GM12801 (cell line): ENCODE data around the gene ADARB2.

Source experiments
- TF ChIP-seq, protein P1 (sequence below): IDR thresholded peaks from one replicate; pipeline ENCODE4 v1.5.1; 2011; ENCODE audit warnings: control low read depth; ENCODE audit not compliant: insufficient read length; ENCODE audit errors: extremely low read depth

Gene ADARB2

DNA sequence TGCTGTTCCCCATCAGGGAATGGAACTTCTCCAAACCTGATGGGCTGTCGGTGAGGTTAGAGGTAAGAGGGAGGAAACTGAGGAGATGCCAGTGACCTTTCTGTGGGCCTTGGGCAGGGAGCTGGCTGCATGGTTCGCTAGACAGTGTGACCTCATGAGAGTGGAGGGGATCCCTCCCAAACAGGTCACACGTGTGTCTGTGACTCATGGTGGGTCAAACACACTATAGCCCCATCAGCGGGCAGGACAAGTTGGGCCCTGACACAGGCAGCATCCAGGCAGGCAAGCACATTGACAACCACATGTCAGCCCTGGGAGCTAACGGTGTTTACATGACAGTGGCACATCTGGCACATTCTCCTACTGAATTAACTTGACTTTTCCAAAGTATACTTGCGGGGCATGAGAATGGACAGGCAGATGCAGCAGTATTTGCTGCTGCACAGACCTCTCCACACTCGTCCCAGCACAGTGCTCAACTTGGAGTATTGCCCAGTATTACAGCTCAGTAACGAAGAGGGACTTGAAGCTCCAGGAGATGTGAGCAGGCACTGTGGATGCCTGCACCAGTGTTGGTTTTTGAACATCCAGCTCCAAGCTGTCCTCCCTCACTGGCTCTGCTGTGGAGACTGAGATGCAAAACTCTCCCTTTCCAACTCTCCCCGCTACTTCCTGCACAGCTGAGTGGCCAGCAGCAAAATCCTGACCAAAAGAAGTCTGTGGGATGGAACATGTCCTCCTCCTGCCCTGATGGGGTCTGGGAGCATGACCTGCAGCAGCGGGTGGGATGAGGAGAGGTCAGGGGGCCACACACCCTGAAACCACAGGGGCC, 481.5 kb downstream of the ADARB2 start:
- TF ChIP-seq, protein P1, sequence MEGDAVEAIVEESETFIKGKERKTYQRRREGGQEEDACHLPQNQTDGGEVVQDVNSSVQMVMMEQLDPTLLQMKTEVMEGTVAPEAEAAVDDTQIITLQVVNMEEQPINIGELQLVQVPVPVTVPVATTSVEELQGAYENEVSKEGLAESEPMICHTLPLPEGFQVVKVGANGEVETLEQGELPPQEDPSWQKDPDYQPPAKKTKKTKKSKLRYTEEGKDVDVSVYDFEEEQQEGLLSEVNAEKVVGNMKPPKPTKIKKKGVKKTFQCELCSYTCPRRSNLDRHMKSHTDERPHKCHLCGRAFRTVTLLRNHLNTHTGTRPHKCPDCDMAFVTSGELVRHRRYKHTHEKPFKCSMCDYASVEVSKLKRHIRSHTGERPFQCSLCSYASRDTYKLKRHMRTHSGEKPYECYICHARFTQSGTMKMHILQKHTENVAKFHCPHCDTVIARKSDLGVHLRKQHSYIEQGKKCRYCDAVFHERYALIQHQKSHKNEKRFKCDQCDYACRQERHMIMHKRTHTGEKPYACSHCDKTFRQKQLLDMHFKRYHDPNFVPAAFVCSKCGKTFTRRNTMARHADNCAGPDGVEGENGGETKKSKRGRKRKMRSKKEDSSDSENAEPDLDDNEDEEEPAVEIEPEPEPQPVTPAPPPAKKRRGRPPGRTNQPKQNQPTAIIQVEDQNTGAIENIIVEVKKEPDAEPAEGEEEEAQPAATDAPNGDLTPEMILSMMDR = no peak

DNA sequence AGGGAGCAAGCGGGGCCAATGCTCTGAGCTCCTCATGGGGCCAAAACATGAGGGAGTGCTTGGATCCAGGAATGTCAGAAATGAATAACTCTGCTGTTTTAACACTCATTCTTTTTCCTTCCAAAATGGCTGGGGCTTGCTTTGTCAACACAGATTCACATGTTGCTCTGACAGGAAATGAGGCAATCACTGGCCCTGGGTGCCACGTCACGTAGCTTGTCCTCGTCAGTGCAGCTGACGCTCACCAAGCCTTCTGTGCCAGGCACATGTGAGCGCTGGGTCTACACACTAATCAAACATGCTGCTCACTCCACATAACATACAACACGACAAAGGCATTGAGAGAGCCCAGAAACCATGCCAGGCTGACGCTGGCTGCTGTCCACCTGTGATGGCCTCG, 482.2 kb downstream of the ADARB2 start:
- TF ChIP-seq, protein P1 = no peak

DNA sequence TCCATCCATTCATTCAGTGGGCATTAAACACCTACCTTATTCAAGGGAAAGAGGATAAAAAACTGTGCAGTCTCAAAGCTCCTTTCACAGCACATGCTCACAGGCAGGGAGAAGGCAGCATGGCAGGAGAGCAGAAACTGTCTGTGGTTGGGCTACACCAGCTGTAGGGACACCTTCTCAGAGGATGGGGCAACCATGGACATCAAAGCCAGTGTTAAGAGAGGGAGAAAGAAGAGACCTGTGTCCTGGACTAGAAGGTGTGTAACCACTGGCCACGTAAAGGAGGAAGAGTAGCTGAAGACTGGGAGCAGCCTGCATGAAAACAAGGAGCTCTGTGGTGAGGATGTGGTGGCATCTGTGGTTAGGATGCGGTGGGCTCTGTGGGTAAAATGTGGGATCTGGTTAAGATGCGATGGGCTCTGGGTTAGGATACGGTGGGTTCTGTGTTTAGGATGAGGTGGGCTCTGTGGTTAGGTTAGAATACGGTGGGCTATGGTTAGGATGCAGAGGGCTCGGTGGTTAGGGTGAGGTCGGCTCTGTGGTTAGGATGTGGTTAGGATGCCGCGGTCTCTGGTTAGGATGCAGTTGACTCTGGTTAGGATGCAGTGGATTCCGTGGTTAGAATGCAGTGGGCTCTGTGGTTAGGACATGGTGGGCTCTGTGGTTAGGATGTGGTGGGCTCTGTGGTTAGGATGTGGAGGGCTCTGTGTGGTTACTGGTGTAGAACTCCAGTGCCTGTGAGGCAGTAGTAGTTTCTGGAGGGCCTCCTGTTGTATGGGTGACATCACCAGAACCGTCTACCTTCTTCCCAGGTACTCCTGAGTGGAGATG, 483.6 kb downstream of the ADARB2 start:
- TF ChIP-seq, protein P1 = no peak

DNA sequence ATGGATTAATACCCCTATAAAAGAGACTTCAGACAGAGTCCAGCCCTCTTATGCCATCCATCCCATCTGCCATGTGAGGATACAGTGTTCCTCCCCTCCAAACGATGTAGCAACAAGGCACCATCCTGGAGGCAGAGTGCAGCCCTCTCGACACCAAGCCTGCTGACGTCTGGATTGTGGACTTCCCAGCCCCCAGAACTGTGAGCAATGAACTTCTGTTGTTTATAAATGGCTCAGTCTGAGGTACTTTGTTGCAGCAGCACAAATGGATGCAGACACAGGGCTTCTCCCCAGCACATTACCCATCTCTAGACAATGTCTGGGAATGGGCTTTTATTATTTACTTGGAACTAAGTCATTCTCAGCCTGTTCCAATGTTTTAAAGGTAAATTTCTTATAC, 485.6 kb downstream of the ADARB2 start:
- TF ChIP-seq, protein P1 = no peak

DNA sequence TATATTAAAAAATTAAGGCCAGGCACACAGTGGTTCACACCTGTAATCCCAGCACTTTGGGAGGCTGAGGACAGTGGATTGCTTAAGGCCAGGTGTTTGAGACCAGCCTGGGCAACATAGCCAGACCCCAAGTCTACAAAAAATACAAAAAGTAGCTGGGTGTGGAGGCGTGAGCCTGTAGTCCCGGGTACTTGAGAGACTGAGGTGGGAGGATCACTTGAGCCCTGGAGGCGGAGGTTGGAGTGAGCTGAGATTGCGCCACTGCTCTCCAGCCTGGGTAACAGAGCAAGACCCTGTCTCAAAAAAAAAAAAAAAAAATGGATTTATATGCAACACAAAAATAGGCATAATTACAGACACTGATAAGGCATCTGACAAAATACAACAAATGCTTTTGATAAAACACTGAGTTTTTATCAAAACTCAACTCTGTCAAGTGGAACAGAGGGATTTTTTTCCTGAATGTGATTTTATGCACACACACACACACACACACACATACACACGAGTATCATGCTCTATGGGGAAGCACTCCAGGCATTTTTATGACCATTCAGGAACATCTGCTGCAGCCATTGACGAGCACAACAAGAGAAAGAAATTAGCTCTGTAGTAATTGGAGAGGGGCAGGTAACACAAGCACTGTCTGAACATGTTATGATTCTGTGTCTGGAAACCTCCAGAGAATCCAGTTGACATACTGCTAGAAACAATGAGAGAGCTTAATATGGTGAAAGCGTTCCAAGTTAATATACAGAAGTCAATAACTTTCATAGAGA, 488.0 kb downstream of the ADARB2 start:
- TF ChIP-seq, protein P1 = no peak

DNA sequence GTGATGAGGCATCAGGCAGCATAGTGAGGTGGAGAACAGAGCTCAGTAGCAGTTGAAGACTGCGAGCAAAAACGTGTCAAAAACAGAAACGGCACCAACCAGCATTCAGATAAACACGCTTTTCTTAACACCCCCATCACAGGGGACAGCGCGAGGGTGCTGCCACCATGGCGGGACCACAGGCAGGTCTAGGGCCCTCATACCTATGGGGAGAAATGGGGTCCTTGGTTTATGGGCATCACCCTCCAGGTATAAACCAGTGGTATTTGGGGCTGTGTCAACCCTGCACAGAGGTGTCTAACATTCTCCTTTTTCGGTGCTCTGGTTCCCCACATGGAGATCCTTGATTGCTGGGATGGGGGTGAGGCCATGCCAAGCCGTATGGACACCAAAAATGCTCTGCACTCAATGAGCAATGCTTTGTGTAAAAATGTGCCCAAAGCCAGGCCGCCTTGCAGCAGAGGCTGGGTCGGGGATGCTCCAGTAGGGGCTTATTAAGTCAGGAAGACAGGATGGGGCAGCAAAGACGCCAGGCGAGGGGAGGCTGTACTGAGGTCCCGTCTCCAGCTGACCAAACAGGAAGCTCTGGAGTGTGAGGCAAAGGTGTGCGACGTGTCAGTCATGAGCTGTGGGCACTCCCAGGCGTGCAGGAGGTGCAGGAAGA, 489.6 kb downstream of the ADARB2 start:
- TF ChIP-seq, protein P1 = no peak

DNA sequence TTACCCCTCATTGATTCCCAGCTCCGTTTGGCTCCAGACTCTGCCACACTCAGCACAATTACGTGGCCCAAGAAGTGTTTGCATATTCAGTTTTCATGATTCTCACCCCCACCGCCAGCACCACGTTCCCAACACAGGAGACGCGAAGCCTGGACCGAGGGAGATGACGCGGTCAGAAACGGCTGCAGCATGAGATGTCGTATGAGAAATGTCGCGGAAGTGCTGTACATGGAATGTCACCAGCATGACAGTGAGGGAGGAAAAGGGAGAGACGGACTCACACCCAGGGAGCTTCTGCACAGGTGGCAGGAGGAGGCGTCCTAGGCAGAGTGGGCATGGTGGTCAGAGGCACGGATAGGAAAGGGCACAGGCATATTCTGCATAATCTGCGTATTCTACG, 492.8 kb downstream of the ADARB2 start:
- TF ChIP-seq, protein P1 = no peak
